SH-SY5Y (cell line): Measurements from ENCODE around the gene TCFL5.

Experiments
- GATA2 ChIP-seq: IDR thresholded peaks from 2 replicates; pipeline ENCODE4 v1.6.1; 2011; ENCODE audit warnings: mild to moderate bottlenecking, low read depth, low read length
- GATA3 ChIP-seq: IDR thresholded peaks from 2 replicates; pipeline ENCODE4 v1.6.1; 2011; ENCODE audit warnings: low read depth, mild to moderate bottlenecking, low read length, moderate library complexity

GRCh38 chr20:62858058-62858830 is 3.4 kb downstream of the TCFL5 start:
- TF ChIP-seq GATA2 (no peak), GATA3 (no peak)
